Measurements from ENCODE around the gene YARS2.

Gene YARS2

GRCh38 chr12:32768518-32768917 lies 12.8 kb upstream of the YARS2 start:
- no peaks in the 10 kb centered on the region for H4K20me1 ChIP-seq (ENCODE audit: control insufficient read depth, insufficient read depth, low read depth, low read length)
- H3K9me3 ChIP-seq (ENCODE audit: control insufficient read depth, insufficient read depth, low read length): no peaks in the 10 kb centered on the region
- H3K79me2 ChIP-seq (ENCODE audit: control insufficient read depth, low read length): no peaks in the 10 kb centered on the region
- no peaks in the 10 kb centered on the region for H3K9me2 ChIP-seq (replicated peaks; ENCODE audit: control insufficient read depth, low read length)
- no peaks in the 10 kb centered on the region for H3K36me3 ChIP-seq (ENCODE audit: control insufficient read depth, low read length)
- H3K4me3 ChIP-seq (ENCODE audit: low read length): no peak overlapping the region
- no peak for TF ChIP-seq EZH2phosphoT487 (IDR thresholded peaks at IDR 0.05; ENCODE audit: borderline replicate concordance, low read length)
- H3K27ac ChIP-seq (ENCODE audit: low read depth, low read length): no peak overlapping the region
- H3K4me1 ChIP-seq (ENCODE audit: control insufficient read depth, low read length): no peaks in the 10 kb centered on the region
- H3K27me3 ChIP-seq (ENCODE audit: control insufficient read depth, low read length): peaks cover 3% of the 10 kb centered on the region; the same call in 1 of the 2 replicates
- H3K4me2 ChIP-seq (ENCODE audit: low read length): no peak overlapping the region
- no peaks in the 10 kb centered on the region for H3F3A ChIP-seq (ENCODE audit: control insufficient read depth, insufficient read depth)

- Histone ChIP-seq H3K27ac (ENCODE audit: low read depth, low read length) (no peak overlapping the region), H3F3A (ENCODE audit: control insufficient read depth, insufficient read depth) (no peaks in the 10 kb centered on the region), H3K4me2 (ENCODE audit: low read length) (no peak overlapping the region), H3K9me3 (ENCODE audit: control insufficient read depth, insufficient read depth, low read length) (no peaks in the 10 kb centered on the region), H4K20me1 (ENCODE audit: control insufficient read depth, insufficient read depth, low read depth, low read length) (no peaks in the 10 kb centered on the region), H3K27me3 (ENCODE audit: control insufficient read depth, low read length) (peaks cover 3% of the 10 kb centered on the region; the same call in 1 of the 2 replicates), H3K36me3 (ENCODE audit: control insufficient read depth, low read length) (no peaks in the 10 kb centered on the region), H3K9me2 (replicated peaks; ENCODE audit: control insufficient read depth, low read length) (no peaks in the 10 kb centered on the region), H3K4me1 (ENCODE audit: control insufficient read depth, low read length) (peaks cover 15% of the 10 kb centered on the region), H3K79me2 (ENCODE audit: control insufficient read depth, low read length) (no peaks in the 10 kb centered on the region), H3K4me3 (ENCODE audit: low read length) (no peak overlapping the region)
- TF ChIP-seq EZH2phosphoT487 (IDR thresholded peaks at IDR 0.05; ENCODE audit: borderline replicate concordance, low read length): no peak
- TF ChIP-seq, protein P1, sequence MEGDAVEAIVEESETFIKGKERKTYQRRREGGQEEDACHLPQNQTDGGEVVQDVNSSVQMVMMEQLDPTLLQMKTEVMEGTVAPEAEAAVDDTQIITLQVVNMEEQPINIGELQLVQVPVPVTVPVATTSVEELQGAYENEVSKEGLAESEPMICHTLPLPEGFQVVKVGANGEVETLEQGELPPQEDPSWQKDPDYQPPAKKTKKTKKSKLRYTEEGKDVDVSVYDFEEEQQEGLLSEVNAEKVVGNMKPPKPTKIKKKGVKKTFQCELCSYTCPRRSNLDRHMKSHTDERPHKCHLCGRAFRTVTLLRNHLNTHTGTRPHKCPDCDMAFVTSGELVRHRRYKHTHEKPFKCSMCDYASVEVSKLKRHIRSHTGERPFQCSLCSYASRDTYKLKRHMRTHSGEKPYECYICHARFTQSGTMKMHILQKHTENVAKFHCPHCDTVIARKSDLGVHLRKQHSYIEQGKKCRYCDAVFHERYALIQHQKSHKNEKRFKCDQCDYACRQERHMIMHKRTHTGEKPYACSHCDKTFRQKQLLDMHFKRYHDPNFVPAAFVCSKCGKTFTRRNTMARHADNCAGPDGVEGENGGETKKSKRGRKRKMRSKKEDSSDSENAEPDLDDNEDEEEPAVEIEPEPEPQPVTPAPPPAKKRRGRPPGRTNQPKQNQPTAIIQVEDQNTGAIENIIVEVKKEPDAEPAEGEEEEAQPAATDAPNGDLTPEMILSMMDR (IDR thresholded peaks at IDR 0.05; ENCODE audit: low read depth, low read length, poor library complexity, severe bottlenecking): no peak
These were observed 10.2 kb upstream of the YARS2 start for GRCh38 chr12:32765906-32766305.

- H4K20me1 ChIP-seq (ENCODE audit: control insufficient read depth, insufficient read depth, low read depth, low read length): no peaks in the 10 kb centered on the region
- H3K27ac ChIP-seq (ENCODE audit: low read depth, low read length): no peak overlapping the region
- no peaks in the 10 kb centered on the region for H3K9me3 ChIP-seq (ENCODE audit: control insufficient read depth, insufficient read depth, low read length)
- H3F3A ChIP-seq (ENCODE audit: control insufficient read depth, insufficient read depth): no peaks in the 10 kb centered on the region
- H3K4me1 ChIP-seq (ENCODE audit: control insufficient read depth, low read length): peaks cover 15% of the 10 kb centered on the region
- H3K4me3 ChIP-seq (ENCODE audit: low read length): peak overlapping the region; percentile 8; the same call in 1 of the 2 replicates
- TF ChIP-seq, protein P1 (IDR thresholded peaks at IDR 0.05; ENCODE audit: low read depth, low read length, poor library complexity, severe bottlenecking): no peak
- TF ChIP-seq EZH2phosphoT487 (IDR thresholded peaks at IDR 0.05; ENCODE audit: borderline replicate concordance, low read length): no peak
- no peaks in the 10 kb centered on the region for H3K27me3 ChIP-seq (ENCODE audit: control insufficient read depth, low read length)
- H3K9me2 ChIP-seq (replicated peaks; ENCODE audit: control insufficient read depth, low read length): no peaks in the 10 kb centered on the region
- peak overlapping the region; percentile 29 for H3K4me2 ChIP-seq (ENCODE audit: low read length)
- H3K36me3 ChIP-seq (ENCODE audit: control insufficient read depth, low read length): no peaks in the 10 kb centered on the region
- no peaks in the 10 kb centered on the region for H3K79me2 ChIP-seq (ENCODE audit: control insufficient read depth, low read length)
These were observed 6.0 kb upstream of the YARS2 start for GRCh38 chr12:32761716-32762115.

- H3F3A ChIP-seq (ENCODE audit: control insufficient read depth, insufficient read depth): peaks cover 2% of the 10 kb centered on the region; the same call in 1 of the 2 replicates
- H3K9me3 ChIP-seq (ENCODE audit: control insufficient read depth, insufficient read depth, low read length): no peaks in the 10 kb centered on the region
- peaks cover 29% of the 10 kb centered on the region for H3K4me1 ChIP-seq (ENCODE audit: control insufficient read depth, low read length)
- H3K36me3 ChIP-seq (ENCODE audit: control insufficient read depth, low read length): peaks cover 23% of the 10 kb centered on the region
- H3K79me2 ChIP-seq (ENCODE audit: control insufficient read depth, low read length): peaks cover 31% of the 10 kb centered on the region
- TF ChIP-seq, protein P1 (IDR thresholded peaks at IDR 0.05; ENCODE audit: low read depth, low read length, poor library complexity, severe bottlenecking): no peak
- TF ChIP-seq EZH2phosphoT487 (IDR thresholded peaks at IDR 0.05; ENCODE audit: borderline replicate concordance, low read length): no peak
- H3K9me2 ChIP-seq (replicated peaks; ENCODE audit: control insufficient read depth, low read length): no peaks in the 10 kb centered on the region
- H3K27me3 ChIP-seq (ENCODE audit: control insufficient read depth, low read length): no peaks in the 10 kb centered on the region
- H3K27ac ChIP-seq (ENCODE audit: low read depth, low read length): no peak overlapping the region
- H3K4me2 ChIP-seq (ENCODE audit: low read length): no peak overlapping the region
- H3K4me3 ChIP-seq (ENCODE audit: low read length): no peak overlapping the region
- H4K20me1 ChIP-seq (ENCODE audit: control insufficient read depth, insufficient read depth, low read depth, low read length): no peaks in the 10 kb centered on the region
These were observed 1.5 kb upstream of the YARS2 start for GRCh38 chr12:32757157-32757556.
